Left kidney (tissue), 2 donors: ENCODE measurements around the gene MORN4. TPM values are rescaled to one million over a fixed set of nuclear protein-coding genes. Genes with fewer than 3 reads are reported as not detected.
"Not testable (repeated sequence)": the region's sequence is repeated elsewhere in the genome, so short reads cannot be mapped to it uniquely, and the experiment has no call there.

Source experiments
- DNase-seq: peaks from one replicate; pipeline ENCODE4 v3.0.0-alpha.2; 2013
- polyA plus RNA-seq: library from polyadenylated mRNA; unstranded; fragments of 120-200 nt; gene quantifications from one replicate; pipeline ENCODE4 v1.2.1, GENCODE V29; 2013; ENCODE audit not compliant: insufficient read length

The MORN4 gene
- polyA plus RNA-seq, 1 donor, result 24.7 TPM

GRCh38 chr10:97643441-97643985 lies 10.2 kb upstream of the MORN4 start:
- no peak for DNase-seq

GRCh38 chr10:97642471-97643159 lies 9.3 kb upstream of the MORN4 start:
- not testable (repeated sequence) for DNase-seq

- peak; percentile 20 for DNase-seq
Observed at GRCh38 chr10:97640868-97641811, 7.8 kb upstream of the MORN4 start.

GRCh38 chr10:97640174-97640867 lies 7.0 kb upstream of the MORN4 start, which contains the start of gene PI4K2A:
TSS of gene PI4K2A (plus strand) at chr10:97640671. CDS start at chr10:97640743, 72 bp downstream.
- peak; percentile 99 for DNase-seq

GRCh38 chr10:97639090-97639489 lies 5.8 kb upstream of the MORN4 start:
- DNase-seq, result not testable (repeated sequence)

GRCh38 chr10:97635577-97635976 lies 2.3 kb upstream of the MORN4 start:
- no peak for DNase-seq

GRCh38 chr10:97633921-97634320 lies 621 bp upstream of the MORN4 start:
- no peak for DNase-seq

- DNase-seq, result no peak
Observed at GRCh38 chr10:97631098-97631497, 2.2 kb downstream of the MORN4 start.

- DNase-seq, result no peak
Observed at GRCh38 chr10:97629289-97629688, 4.0 kb downstream of the MORN4 start.

- DNase-seq, result no peak
Observed at GRCh38 chr10:97628228-97628627, 5.1 kb downstream of the MORN4 start.

- no peak for DNase-seq
Observed at GRCh38 chr10:97627731-97628130, 5.6 kb downstream of the MORN4 start.

- peak; percentile 26 for DNase-seq
Observed at GRCh38 chr10:97623277-97623676, 10.0 kb downstream of the MORN4 start.

GRCh38 chr10:97618733-97619132 lies 14.6 kb downstream of the MORN4 start:
- DNase-seq, result no peak

- DNase-seq, result no peak
Observed at GRCh38 chr10:97618285-97618684, 15.0 kb downstream of the MORN4 start.

- DNase-seq, result peak; percentile 47
Observed at GRCh38 chr10:97612386-97612785, 20.9 kb downstream of the MORN4 start.

GRCh38 chr10:97611473-97611872 lies 21.8 kb downstream of the MORN4 start:
- no peak for DNase-seq

GRCh38 chr10:97608991-97609561 lies 24.2 kb downstream of the MORN4 start:
- no peak for DNase-seq

- no peak for DNase-seq
Observed at GRCh38 chr10:97607095-97607636, 26.1 kb downstream of the MORN4 start.

GRCh38 chr10:97601268-97602215 lies 31.8 kb downstream of the MORN4 start:
- no peak for DNase-seq

GRCh38 chr10:97600616-97601015 lies 32.7 kb downstream of the MORN4 start:
- DNase-seq, result no peak
